ENCODE results near the gene GSTP1.
"Not testable (repeated sequence)": the region's sequence is repeated elsewhere in the genome, so short reads cannot be mapped to it uniquely, and the experiment has no call there.

The GSTP1 gene

DNA sequence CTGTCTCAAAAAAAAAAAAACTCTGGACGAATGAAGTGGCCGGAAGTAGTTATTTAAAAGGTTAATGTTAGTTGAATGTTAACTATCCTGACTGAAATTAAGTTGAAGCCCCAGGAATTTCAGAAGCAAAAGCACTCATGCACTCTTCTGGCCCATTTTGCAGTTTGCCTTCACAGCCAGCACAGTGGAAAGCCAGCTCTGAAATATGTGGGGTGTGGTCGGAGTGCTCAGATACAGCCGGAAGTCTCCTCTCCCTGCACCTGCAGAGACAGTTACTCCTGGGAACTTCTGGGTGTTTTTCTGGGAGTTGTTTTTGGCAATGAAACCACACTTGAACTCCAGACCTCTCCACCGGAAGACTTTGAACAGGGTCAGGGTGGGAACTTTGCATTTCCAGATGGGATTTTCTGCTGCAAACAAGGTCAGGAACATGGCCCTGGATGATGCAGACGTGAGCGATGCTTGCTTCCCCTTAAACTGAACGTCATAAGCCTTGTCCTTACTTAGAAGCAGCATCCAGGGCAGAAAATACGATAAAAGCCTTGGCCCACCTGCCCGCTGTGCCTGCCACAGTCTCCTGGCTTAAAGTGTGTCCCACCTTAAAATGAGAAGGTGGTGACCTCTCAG is 38.9 kb upstream of the GSTP1 start:
- Histone ChIP-seq H3K36me3 (ENCODE audit: control insufficient read depth, insufficient read depth, low read length) (no peaks in the 10 kb centered on the region), H3K27ac (ENCODE audit: low read length) (no peak overlapping the region), H3K27me3 (ENCODE audit: control insufficient read depth, insufficient read depth, low read length) (no peaks in the 10 kb centered on the region), H3K4me1 (ENCODE audit: control insufficient read depth, insufficient read depth, low read length) (no peaks in the 10 kb centered on the region), H3K4me3 (ENCODE audit: low read length) (no peak overlapping the region), H3K9me3 (ENCODE audit: control insufficient read depth, insufficient read depth, low read length) (no peaks in the 10 kb centered on the region)
- WGBS (ENCODE audit: insufficient coverage, insufficient read length): no CpG with 5 or more reads among the region's 10 CpGs
- DNase-seq (ENCODE audit: low read depth, low spot score): no peak

DNA sequence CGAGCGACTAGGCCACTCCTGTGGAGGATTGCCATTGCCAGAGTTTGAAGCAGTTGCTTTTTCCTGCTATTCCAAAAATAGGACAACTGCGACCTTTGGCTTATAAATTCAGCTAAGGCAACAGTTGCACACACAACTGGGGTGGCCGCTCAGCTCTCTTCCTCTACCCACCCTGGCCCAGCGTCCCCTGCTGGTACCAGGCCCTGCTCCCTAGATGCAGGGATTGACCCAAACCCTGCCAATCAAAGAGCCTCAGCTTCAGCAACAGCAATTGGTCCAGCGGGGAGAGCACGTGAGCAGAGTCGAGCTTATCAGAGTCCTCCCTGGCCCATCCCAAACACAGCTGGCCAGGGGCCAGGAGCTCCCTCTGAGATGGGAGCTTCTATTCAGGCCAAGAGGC is 38.3 kb upstream of the GSTP1 start:
- DNase-seq (ENCODE audit: low read depth, low spot score): no peak
- H3K27me3 ChIP-seq (ENCODE audit: control insufficient read depth, insufficient read depth, low read length): no peaks in the 10 kb centered on the region
- H3K4me3 ChIP-seq (ENCODE audit: low read length): no peak overlapping the region
- H3K9me3 ChIP-seq (ENCODE audit: control insufficient read depth, insufficient read depth, low read length): no peaks in the 10 kb centered on the region
- H3K4me1 ChIP-seq (ENCODE audit: control insufficient read depth, insufficient read depth, low read length): no peaks in the 10 kb centered on the region
- WGBS (ENCODE audit: insufficient coverage, insufficient read length): no CpG with 5 or more reads among the region's 8 CpGs
- no peak overlapping the region for H3K27ac ChIP-seq (ENCODE audit: low read length)
- no peaks in the 10 kb centered on the region for H3K36me3 ChIP-seq (ENCODE audit: control insufficient read depth, insufficient read depth, low read length)

DNA sequence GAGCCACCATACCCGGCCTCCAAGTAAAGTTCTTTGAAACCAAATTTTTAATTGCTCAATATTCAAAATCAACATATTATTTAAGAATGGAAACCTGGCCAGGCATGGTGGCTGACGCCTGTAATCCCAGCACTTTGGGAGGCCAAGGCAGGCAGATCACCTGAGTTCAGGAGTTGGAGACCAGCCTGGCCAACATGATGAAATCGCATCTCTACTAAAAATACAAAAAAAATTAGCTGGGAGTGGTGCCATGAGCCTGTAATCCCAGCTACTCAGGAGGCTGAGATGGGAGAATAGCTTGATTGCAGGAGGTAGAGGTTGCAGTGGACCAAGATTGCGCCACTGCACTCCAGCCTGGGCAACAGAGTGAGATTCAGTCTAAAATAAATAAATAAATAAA is 35.5 kb upstream of the GSTP1 start:
- H3K36me3 ChIP-seq (ENCODE audit: control insufficient read depth, insufficient read depth, low read length); DNase-seq (ENCODE audit: low read depth, low spot score); H3K9me3 ChIP-seq (ENCODE audit: control insufficient read depth, insufficient read depth, low read length); H3K27ac ChIP-seq (ENCODE audit: low read length); H3K4me3 ChIP-seq (ENCODE audit: low read length); H3K4me1 ChIP-seq (ENCODE audit: control insufficient read depth, insufficient read depth, low read length); H3K27me3 ChIP-seq (ENCODE audit: control insufficient read depth, insufficient read depth, low read length): not testable (repeated sequence)
- WGBS (ENCODE audit: insufficient coverage, insufficient read length): no CpG with 5 or more reads among the region's 4 CpGs

DNA sequence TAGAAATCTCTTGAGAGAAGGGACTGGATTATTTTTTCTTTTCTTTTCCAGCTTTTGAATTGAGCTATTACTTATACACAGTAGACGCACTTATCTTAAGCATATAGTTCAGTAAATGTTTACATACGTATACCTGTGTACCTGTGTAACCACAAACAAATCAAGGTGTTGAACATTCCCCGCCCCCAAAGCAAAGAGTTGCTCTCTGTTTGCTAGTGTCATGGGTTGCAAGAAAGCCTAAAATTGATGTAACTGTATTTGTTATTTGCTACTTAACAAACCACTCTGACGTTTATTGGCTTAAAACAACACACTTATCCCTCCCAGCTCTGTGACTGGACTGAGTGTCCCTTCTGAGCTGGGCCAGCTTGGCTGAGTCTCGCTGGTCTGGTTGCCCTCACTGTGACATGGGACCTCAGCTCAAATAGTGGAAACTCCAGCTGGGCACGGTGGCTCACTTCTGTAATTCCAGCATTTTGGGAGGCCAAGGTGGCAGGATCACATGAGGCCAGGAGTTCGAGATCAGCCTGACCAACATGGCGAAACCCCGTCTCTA is 35.0 kb upstream of the GSTP1 start:
- no peaks in the 10 kb centered on the region for H3K4me1 ChIP-seq (ENCODE audit: control insufficient read depth, insufficient read depth, low read length)
- DNase-seq (ENCODE audit: low read depth, low spot score): no peak

DNA sequence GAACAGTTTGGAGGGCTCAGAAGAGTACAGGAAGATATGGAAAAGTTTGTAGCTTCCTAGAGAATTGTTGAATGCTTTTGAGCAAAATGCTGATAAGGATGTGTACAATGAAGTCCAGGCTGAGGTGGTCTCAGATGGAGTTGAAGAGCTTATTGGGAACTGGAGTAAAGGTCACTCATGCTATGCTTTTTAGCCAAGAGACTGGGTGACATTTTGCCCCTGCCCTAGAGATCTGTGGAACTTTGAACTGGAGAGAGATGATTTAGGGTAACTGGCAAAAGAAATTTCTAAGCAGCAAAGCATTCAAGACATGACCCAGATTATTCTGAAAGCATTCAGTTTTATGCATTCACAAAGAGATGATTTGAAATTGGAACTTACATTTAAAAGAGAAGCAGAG is 32.5 kb upstream of the GSTP1 start:
- DNase-seq (ENCODE audit: low read depth, low spot score): no peak
- Histone ChIP-seq H3K4me3 (ENCODE audit: low read length) (no peak overlapping the region), H3K9me3 (ENCODE audit: control insufficient read depth, insufficient read depth, low read length) (no peaks in the 10 kb centered on the region), H3K36me3 (ENCODE audit: control insufficient read depth, insufficient read depth, low read length) (no peaks in the 10 kb centered on the region), H3K4me1 (ENCODE audit: control insufficient read depth, insufficient read depth, low read length) (no peaks in the 10 kb centered on the region), H3K27ac (ENCODE audit: low read length) (no peak overlapping the region), H3K27me3 (ENCODE audit: control insufficient read depth, insufficient read depth, low read length) (no peaks in the 10 kb centered on the region)

More for the DNA sequence above, 35.0 kb upstream of the GSTP1 start:
- Histone ChIP-seq H3K27me3 (ENCODE audit: control insufficient read depth, insufficient read depth, low read length) (no peaks in the 10 kb centered on the region), H3K9me3 (ENCODE audit: control insufficient read depth, insufficient read depth, low read length) (no peaks in the 10 kb centered on the region), H3K4me3 (ENCODE audit: low read length) (no peak overlapping the region), H3K27ac (ENCODE audit: low read length) (no peak overlapping the region), H3K36me3 (ENCODE audit: control insufficient read depth, insufficient read depth, low read length) (no peaks in the 10 kb centered on the region)
- no CpG with 5 or more reads among the region's 9 CpGs for WGBS (ENCODE audit: insufficient coverage, insufficient read length)

DNA sequence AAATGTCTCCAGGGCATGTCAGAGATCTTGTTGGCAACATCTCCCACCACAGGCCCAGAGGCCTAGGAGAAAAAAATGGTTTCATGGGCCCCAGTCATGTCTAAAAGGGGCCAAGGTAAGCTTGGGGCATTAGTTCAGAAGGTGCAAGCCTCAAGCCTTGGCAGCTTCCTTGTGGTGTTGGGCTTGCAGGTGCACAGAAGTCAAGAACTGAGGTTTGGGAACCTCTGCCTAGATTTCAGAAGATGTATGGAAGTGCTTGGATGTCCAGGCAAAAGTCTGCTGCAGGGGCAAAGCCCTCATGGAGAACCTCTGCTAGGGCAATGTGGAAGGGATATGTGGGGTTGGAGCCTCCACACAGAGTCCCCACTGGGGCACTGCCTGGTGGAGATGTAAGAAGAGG is 31.9 kb upstream of the GSTP1 start:
- not testable (repeated sequence) for DNase-seq (ENCODE audit: low read depth, low spot score); H3K36me3 ChIP-seq (ENCODE audit: control insufficient read depth, insufficient read depth, low read length); H3K27ac ChIP-seq (ENCODE audit: low read length); H3K4me1 ChIP-seq (ENCODE audit: control insufficient read depth, insufficient read depth, low read length); H3K9me3 ChIP-seq (ENCODE audit: control insufficient read depth, insufficient read depth, low read length); H3K4me3 ChIP-seq (ENCODE audit: low read length); H3K27me3 ChIP-seq (ENCODE audit: control insufficient read depth, insufficient read depth, low read length)

DNA sequence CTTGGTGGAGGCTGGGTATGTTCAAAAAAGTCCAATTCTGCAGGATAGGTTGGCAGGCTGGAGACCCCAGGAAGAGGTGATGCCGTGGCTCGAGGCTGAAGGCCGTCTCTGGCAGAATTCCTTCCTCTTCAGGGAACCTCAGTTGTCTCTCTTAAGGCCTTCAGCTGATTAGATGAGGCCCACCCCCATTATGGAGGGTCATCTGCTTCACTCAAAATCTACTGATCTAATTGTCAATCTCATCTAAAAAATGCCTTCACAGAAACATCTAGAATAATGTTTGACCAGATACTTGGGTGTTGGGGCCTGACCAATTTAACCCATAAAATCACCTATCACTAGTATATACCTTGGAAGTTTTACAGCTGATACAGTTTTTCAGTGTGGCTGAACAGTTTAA is 27.4 kb upstream of the GSTP1 start:
- H3K27me3 ChIP-seq (ENCODE audit: control insufficient read depth, insufficient read depth, low read length): no peaks in the 10 kb centered on the region
- no peaks in the 10 kb centered on the region for H3K36me3 ChIP-seq (ENCODE audit: control insufficient read depth, insufficient read depth, low read length)
- no peak for DNase-seq (ENCODE audit: low read depth, low spot score)
- H3K27ac ChIP-seq (ENCODE audit: low read length): no peak overlapping the region
- WGBS (ENCODE audit: insufficient coverage, insufficient read length): no CpG with 5 or more reads among the region's 3 CpGs
- no peaks in the 10 kb centered on the region for H3K9me3 ChIP-seq (ENCODE audit: control insufficient read depth, insufficient read depth, low read length)
- no peak overlapping the region for H3K4me3 ChIP-seq (ENCODE audit: low read length)
- no peaks in the 10 kb centered on the region for H3K4me1 ChIP-seq (ENCODE audit: control insufficient read depth, insufficient read depth, low read length)

DNA sequence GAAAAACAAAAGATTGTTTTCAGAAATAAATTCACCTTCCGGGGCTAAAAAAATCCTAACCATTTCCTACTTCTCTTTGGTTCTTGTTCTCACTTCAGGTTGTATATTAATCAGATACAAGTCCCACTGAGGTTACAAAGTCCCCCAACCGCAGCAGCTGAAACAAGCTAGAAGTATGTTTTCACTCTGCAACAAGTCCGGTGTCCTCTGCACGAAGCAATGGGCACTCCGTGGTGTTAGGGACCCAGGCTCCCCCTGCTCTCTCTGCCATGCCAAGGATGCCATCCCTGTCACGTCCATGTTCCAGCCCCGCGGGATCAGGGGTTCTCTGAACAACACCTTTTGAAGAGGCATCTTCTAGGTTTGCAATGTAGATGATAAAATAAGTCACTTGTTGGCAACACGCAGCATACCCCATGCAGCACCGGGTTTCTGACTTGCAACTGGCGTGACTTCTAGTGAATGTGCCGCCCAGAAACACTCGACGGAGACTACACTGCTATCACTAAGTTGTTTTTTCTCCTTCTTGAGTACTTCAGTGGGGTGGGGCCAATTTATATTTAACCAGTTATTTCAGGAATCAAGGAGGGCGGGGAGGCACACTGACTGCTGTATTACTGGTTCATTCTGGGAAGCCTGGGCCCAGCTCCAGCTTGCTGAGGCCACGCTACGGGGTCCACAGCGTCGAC is 25.4 kb upstream of the GSTP1 start:
- Histone ChIP-seq H3K27ac (ENCODE audit: low read length) (no peak overlapping the region), H3K4me3 (ENCODE audit: low read length) (no peak overlapping the region), H3K27me3 (ENCODE audit: control insufficient read depth, insufficient read depth, low read length) (no peaks in the 10 kb centered on the region), H3K9me3 (ENCODE audit: control insufficient read depth, insufficient read depth, low read length) (no peaks in the 10 kb centered on the region), H3K36me3 (ENCODE audit: control insufficient read depth, insufficient read depth, low read length) (no peaks in the 10 kb centered on the region), H3K4me1 (ENCODE audit: control insufficient read depth, insufficient read depth, low read length) (no peaks in the 10 kb centered on the region)
- DNase-seq (ENCODE audit: low read depth, low spot score): no peak
- WGBS (ENCODE audit: insufficient coverage, insufficient read length): no CpG with 5 or more reads among the region's 19 CpGs

DNA sequence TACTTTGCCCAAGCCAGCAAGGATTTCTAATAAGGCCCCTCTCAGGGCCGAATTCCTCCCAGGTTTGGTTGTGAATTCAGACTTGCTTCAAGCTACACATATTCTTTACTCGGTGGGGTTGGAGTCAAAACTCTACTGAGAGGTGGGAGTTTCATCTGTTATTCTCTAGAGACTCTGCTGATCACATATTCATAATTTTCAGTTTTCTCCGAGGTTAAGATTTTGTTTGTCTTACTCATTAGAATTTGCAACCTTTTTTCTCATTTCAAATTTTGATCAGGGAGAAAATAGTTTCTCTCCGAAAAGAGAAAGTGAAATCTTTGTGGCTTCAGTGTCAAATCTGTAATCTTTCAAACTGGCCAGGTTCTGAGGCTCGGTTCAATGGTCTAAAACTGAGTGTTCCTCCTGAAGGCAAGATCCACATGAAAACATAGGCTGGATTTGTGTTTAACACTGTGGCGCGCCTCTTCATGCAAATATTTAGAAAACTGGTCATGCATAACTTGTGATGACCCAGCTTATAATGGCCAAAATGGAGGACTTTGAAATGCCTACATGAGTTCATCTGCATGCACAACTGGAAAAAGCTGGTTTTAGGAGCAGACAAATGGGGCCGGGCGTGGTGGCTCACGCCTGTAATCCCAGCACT is 21.5 kb upstream of the GSTP1 start:
- no CpG with 5 or more reads among the region's 10 CpGs for WGBS (ENCODE audit: insufficient coverage, insufficient read length)
- Histone ChIP-seq H3K9me3 (ENCODE audit: control insufficient read depth, insufficient read depth, low read length) (no peaks in the 10 kb centered on the region), H3K27ac (ENCODE audit: low read length) (no peak overlapping the region), H3K4me1 (ENCODE audit: control insufficient read depth, insufficient read depth, low read length) (no peaks in the 10 kb centered on the region), H3K36me3 (ENCODE audit: control insufficient read depth, insufficient read depth, low read length) (no peaks in the 10 kb centered on the region), H3K4me3 (ENCODE audit: low read length) (no peak overlapping the region), H3K27me3 (ENCODE audit: control insufficient read depth, insufficient read depth, low read length) (no peaks in the 10 kb centered on the region)
- DNase-seq (ENCODE audit: low read depth, low spot score): no peak

DNA sequence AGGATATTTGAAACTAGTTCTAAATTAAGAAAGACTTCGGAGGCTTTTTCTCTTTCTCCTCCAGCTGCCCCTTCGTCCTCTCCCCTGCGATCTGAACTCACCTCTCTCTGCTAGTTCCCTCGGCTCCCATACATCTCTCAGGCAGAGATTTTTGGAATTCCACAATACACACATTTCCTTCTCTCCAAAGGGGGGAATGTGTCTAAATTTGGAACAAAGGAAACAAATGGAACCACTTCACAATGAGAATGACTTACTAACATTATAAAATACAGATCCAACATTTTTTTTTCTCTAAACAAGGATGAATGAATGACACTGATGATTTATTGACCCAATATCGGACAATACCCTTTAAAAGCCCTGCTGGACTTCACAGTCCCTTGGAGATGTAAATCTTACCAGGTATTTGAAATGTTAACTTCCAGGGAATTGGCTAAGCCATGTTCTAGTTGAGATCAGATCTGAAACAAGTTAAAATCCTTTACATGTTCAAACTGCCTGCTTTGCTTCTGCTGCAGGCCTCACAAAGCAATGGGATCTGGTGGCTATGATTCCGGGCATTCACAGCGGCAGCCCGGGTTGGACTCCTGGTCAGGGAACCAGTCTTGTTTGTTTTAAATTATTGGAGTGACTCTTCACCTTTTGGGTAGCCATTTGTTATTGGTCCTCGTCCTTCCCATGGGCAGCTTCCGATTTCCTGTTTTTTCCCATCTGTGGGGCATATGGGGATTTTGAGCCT is 20.5 kb upstream of the GSTP1 start:
- no peaks in the 10 kb centered on the region for H3K27me3 ChIP-seq (ENCODE audit: control insufficient read depth, insufficient read depth, low read length)
- H3K27ac ChIP-seq (ENCODE audit: low read length): no peak overlapping the region
- no peak for DNase-seq (ENCODE audit: low read depth, low spot score)
- WGBS (ENCODE audit: insufficient coverage, insufficient read length): no CpG with 5 or more reads among the region's 10 CpGs
- no peak overlapping the region for H3K4me3 ChIP-seq (ENCODE audit: low read length)
- no peaks in the 10 kb centered on the region for H3K9me3 ChIP-seq (ENCODE audit: control insufficient read depth, insufficient read depth, low read length)
- no peaks in the 10 kb centered on the region for H3K4me1 ChIP-seq (ENCODE audit: control insufficient read depth, insufficient read depth, low read length)
- H3K36me3 ChIP-seq (ENCODE audit: control insufficient read depth, insufficient read depth, low read length): no peaks in the 10 kb centered on the region
